K562 treated with DMSO at 1 percent for 48 hours (cell line): ENCODE data around the gene AKR1A1. TPM values are rescaled to one million over a fixed set of nuclear protein-coding genes. Genes with fewer than 3 reads are reported as not detected.

Experiments used
- total RNA-seq: library from RNA; unstranded; fragments of 300-600 nt; gene quantifications from 2 replicates; pipeline ENCODE4 v1.2.3, GENCODE V29; 2022; ENCODE audit warnings: low replicate concordance; ENCODE audit errors: extremely low read depth

The AKR1A1 gene
- total RNA-seq: 594 TPM in 1 of 2 replicates, not detected in the other

DNA sequence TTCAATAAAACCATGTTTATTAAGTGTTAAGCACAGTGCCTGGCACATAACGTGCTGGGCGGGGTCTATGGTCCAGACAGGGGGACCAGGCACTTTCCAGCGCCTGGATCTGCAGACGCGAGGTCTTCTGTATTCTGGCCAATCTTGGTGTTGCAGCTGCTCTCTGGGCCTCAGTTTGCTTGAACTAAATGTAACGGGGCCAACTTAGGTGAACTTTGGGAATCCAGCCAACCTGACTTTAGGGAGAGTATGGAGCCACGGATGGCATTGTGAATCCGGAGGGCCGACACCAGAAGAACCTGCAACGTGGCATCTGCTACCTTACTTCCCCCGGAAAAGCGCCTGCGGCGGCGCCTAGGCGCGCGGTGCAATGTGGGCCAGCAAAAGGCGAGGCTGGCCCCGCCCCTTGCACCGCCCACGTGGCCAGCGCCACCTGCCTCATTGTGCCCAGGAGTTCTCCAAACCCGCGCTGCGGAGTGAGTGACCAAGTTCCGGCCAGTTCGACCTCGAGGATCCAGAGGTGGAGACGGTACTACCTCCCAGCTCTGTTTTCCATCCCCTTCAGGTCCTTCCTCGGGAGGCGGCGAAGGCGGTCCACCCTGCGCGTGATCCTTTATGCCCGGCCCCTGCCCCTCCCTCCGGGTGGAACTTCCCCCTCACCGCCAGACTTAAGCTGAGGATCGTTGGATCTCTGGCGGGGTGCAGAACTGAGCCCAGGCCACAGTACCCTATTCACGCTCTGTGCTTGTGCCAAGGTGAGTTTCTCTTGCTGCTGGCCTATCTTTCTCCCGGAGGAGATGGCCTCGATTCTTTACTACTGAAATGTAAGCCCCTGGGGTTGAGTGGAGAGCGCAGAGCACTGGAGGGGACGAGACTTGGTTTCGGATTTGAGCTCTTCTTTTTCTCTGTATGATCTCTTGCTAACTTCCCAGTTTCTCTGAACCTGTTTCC lies at the start of gene AKR1A1:
TSS of gene AKR1A1 (plus strand) at position 426 of the 951 bp plus-strand sequence. CDS start 10,969 bp downstream, outside the sequence.

DNA sequence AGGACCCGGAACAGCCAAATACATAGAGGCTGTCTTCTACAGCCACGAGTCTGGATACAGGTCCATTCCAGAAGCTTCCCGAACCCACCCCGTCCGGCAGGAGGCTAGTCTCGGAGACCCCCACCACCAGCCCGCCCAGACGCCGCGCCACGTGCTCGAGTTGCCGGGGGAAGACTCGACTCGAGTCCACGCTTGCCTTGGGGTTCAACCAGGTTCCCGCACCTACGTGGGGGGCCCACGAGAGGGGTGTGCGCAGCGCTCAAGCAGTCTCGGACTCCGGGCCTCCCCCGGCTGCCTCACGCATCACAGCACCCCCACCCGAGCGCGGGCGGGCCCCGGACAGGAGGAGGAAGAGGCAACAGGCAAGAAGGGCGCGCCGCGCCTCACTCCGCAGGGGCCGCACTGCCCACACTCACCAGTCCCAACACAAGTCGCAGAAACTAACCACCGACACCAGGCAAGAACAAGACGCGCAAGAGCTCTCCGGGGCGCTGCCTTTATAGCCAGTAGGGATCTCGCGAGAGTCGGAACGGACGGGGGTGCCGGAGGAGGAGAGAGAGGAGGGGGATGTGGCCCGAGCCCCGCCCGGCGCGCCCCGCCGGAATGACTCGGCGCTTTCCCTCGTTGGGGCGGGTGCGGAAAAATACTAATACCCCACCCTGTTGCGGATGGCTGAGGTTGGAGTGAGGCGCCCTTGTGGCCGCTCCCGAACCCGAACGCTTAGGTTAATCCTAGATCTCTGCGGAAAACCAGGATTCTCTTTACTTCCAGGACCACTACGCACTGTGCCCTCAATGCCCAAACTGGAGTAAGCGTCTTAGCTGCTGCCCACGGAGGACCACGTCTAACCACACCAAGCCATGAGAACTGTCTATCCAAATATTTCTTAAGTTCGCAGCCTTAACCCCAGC lies 29.0 kb upstream of the AKR1A1 start, which contains the start of gene PRDX1:
TSS of gene PRDX1 (minus strand) at position 472 of the 911 bp plus-strand sequence. CDS start 2,841 bp downstream, outside the sequence.

DNA sequence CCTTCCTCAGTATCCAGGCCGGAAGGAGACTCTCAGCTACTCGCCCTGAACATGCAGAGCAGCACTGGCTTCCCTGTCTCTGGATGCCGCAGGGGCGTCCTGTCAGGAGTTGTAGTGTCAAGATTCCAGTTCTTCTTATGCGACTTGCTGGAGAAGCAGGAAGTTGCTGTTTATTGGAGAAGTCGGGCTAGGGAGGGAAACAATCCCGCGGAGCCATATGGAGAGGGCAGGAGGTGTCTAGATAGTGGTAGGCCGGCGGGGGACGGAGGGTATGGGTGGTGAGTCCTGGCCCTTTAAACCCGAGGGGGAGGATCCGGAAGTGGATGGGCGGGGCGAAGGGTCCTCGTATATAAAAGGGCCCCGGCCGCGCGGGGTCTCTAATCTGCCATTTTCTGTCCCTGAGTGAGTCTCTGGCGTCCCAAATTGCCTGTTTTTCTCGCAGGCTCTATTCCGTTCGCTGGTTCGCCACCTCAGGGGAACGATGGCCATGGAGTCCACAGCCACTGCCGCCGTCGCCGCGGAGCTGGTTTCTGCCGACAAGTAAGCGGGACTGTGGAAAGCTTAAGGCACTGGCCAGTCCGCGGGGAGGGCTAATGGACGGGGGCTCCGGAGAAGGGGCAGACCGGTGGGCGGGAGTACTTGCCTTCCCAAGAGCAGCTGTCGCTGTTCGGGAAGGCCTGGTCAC lies 33.2 kb downstream of the AKR1A1 start, which contains the start of gene NASP:
TSS of gene NASP (plus strand) at position 376 of the 685 bp plus-strand sequence. CDS start at position 482, 106 bp downstream.

Other genes with a start within 250 kb of the AKR1A1 start
- gene HPDL, start 223.9 kb upstream of the AKR1A1 start, total RNA-seq: not detected in 2 replicates
- not detected in 2 replicates for gene TOE1, start 210.7 kb upstream of the AKR1A1 start, total RNA-seq
- gene MUTYH, start 210.4 kb upstream of the AKR1A1 start, total RNA-seq: not detected in 2 replicates
- not detected in 2 replicates for gene TESK2, start 59.7 kb upstream of the AKR1A1 start, total RNA-seq
- gene CCDC163, start 50.8 kb upstream of the AKR1A1 start, total RNA-seq: not detected in 2 replicates
- not detected in 2 replicates for gene MMACHC, start 50.5 kb upstream of the AKR1A1 start, total RNA-seq
- gene PRDX1, start 28.9 kb upstream of the AKR1A1 start, total RNA-seq: 660 and 1,271 TPM in 2 replicates
- not detected in 2 replicates for gene NASP, start 33.2 kb downstream of the AKR1A1 start, total RNA-seq
- not detected in 2 replicates for gene CCDC17, start 73.2 kb downstream of the AKR1A1 start, total RNA-seq
- not detected in 2 replicates for gene GPBP1L1, start 135.7 kb downstream of the AKR1A1 start, total RNA-seq
- not detected in 2 replicates for gene TMEM69, start 137.4 kb downstream of the AKR1A1 start, total RNA-seq
- not detected in 2 replicates for gene IPP, start 199.8 kb downstream of the AKR1A1 start, total RNA-seq